GM19372 (cell line): ENCODE measurements around the gene PLCB1.

Source experiments
- ATAC-seq: cut with Tn5 transposase; IDR thresholded peaks from one replicate; pipeline ENCODE4 v1.9.1; 2021; ENCODE audit warnings: mild to moderate bottlenecking, low read depth, moderate library complexity; ENCODE audit not compliant: unreplicated experiment

PLCB1 gene

GRCh38 chr20:8292793-8293192, 160.7 kb downstream of the PLCB1 start:
- no peak for ATAC-seq

- no peak for ATAC-seq
Observed at GRCh38 chr20:8293750-8294149, 161.7 kb downstream of the PLCB1 start.

GRCh38 chr20:8296536-8296935, 164.5 kb downstream of the PLCB1 start:
- no peak for ATAC-seq

- ATAC-seq = no peak
Observed at GRCh38 chr20:8298426-8299043, 166.5 kb downstream of the PLCB1 start.

- ATAC-seq = no peak
Observed at GRCh38 chr20:8299921-8300320, 167.9 kb downstream of the PLCB1 start.

- no peak for ATAC-seq
Observed at GRCh38 chr20:8301655-8302054, 169.6 kb downstream of the PLCB1 start.

- no peak for ATAC-seq
Observed at GRCh38 chr20:8303651-8304050, 171.6 kb downstream of the PLCB1 start.

- no peak for ATAC-seq
Observed at GRCh38 chr20:8304124-8304816, 172.2 kb downstream of the PLCB1 start.

- ATAC-seq = peak; percentile 92
Observed at GRCh38 chr20:8305449-8305978, 173.4 kb downstream of the PLCB1 start.

- ATAC-seq = no peak
Observed at GRCh38 chr20:8306937-8307336, 174.9 kb downstream of the PLCB1 start.

- ATAC-seq = no peak
Observed at GRCh38 chr20:8309634-8310033, 177.6 kb downstream of the PLCB1 start.

GRCh38 chr20:8310618-8311017, 178.6 kb downstream of the PLCB1 start:
- ATAC-seq = no peak

- no peak for ATAC-seq
Observed at GRCh38 chr20:8313073-8313472, 181.0 kb downstream of the PLCB1 start.

GRCh38 chr20:8315639-8316573, 183.8 kb downstream of the PLCB1 start:
- no peak for ATAC-seq

GRCh38 chr20:8317448-8317847, 185.4 kb downstream of the PLCB1 start:
- no peak for ATAC-seq

- no peak for ATAC-seq
Observed at GRCh38 chr20:8318965-8319625, 187.0 kb downstream of the PLCB1 start.

- ATAC-seq = no peak
Observed at GRCh38 chr20:8320306-8320705, 188.2 kb downstream of the PLCB1 start.

GRCh38 chr20:8321001-8321400, 188.9 kb downstream of the PLCB1 start:
- ATAC-seq = no peak

- no peak for ATAC-seq
Observed at GRCh38 chr20:8322662-8323217, 190.7 kb downstream of the PLCB1 start.

- ATAC-seq = no peak
Observed at GRCh38 chr20:8326191-8326590, 194.1 kb downstream of the PLCB1 start.
